ENCODE data around the gene HRH3.

HRH3 gene

DNA sequence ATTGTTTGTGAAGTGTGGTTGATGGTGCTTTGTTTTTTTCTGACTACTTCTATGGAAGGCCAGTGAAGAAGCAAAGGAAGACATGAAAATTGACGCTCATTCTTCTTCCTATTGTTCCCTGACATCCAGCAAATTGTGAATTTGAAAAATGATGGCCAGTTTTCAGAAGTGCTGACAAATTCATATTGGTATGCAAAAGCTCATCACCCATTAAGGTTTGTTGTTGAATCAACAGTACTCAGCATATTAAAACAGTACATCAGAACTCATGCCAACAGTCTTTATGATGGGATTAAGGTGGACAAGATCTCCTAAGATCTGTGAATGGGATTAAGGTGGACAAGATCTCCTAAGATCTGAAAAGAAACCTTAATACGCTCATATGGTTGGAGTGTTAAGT lies 38.3 kb downstream of the HRH3 start:
- in situ Hi-C loops (cut with HindIII; ENCODE audit: low sequenced_read_pairs), result no loop called here

DNA sequence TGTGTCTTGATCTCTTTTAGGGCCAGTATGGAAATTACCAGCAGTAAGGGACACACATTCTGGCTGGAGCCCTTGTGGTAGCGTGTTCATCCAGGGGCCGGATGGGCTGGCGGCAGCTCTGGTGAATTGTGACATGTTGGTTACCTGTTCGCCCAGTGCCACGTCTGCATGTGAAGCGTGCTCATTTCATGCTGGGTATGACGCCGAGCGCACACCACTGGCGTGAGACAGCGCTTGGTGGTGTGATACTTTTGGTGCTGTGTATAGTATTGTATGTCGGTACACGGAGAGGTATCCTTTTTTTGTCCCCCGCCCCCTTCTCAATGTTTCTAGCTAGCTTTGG lies 40.9 kb downstream of the HRH3 start:
- in situ Hi-C loops (cut with HindIII; ENCODE audit: low sequenced_read_pairs), result no loop called here

DNA sequence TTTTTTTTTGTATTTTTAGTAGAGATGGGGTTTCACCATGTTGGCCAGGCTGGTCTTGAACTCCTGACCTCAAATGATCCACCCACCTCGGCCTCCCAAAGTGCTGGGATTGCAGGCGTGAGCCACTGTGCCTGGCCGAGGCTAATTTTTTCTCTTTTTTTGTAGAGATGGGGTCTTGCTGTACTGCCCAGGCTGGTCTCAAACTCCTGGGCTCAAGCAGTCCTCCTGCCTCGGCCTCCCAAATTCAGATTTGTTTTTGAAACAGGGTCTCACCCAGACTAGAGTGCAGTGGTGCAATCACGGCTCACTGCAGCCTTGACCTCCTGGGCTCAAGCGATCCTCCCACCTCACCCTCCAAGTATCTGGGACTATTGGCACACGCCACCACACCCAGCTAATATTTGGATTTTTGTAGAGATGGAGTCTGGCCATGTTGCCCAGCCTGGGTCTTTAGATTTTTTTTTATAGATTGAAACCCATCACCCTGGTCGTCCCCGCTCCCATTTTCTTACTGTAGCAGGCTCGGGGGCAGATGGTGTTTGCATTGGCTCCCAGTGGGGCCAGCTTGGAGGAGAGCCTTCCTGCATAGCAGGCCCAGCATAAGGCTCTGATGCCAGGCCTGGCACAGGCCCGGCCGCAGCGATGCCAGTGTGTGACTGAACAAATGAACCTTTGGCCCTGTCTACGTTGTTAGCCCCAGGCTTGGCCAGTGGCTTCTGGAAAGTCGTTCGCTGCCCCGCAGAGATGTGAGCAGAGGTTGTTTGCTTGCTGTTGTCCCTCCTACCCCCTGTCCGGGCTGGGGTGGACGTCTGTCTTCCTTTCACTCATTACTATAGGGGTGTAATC lies 41.5 kb downstream of the HRH3 start:
- in situ Hi-C loops (cut with HindIII; ENCODE audit: low sequenced_read_pairs), result no loop called here

DNA sequence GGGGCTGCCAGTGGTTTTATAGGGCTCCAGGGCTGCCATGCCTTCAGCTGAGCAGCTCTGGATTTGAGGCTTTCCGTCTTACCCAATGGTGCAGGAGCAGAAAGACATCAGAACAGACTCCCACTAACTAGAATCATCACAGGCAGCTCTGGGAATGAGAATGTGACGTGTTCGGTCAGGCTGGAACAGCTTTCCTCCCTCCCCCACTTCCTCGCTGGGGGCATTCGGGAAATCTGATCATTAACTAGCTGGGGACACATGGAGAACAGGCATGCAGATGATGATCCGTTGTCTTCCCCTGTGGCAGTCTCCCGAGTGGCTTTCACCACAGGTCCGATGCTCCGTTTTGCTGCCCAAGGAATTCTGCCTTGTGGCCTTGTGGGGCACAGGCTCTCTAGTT lies 42.8 kb downstream of the HRH3 start:
- in situ Hi-C loops (cut with HindIII; ENCODE audit: low sequenced_read_pairs), result no loop called here

DNA sequence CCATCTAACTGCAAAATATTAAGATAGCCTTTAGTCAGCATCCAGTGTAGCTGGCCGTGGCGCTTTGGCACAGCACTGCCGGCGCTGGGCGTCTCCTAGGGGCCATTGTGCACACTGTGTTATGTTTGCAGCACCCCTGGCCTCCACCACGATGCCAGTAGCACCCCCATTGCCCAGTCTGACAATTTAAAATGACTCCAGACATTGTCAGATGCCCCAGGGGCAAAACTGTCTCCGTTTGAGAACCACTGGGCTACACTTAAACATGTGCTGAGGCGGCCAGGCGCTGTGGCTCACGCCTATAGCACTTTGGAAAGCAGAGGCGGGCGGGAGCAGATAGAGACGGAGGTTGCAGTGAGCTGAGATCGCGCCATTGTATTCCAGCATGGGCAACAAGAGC lies 43.2 kb downstream of the HRH3 start:
- in situ Hi-C loops (cut with HindIII; ENCODE audit: low sequenced_read_pairs), result no loop called here

DNA sequence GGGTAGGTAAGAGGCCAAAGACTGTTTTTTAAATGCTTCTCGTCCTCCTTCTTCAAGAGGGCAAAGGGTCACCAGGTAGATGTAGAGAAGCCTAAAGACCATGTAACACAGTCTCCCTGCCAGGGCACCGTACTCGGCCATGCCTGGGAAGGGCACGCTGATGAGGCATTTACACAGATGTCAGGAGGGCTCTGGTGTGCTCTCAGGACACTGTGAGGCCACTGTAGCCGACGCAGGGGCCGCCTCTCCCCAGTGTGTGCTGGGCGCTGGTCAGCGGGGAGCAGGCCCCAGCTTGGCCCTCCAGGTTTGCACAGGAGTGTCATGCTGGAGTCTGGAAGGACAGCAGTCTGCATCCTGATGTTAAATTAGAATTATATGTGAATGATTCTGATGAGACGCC lies 44.4 kb downstream of the HRH3 start:
- in situ Hi-C loops (cut with HindIII; ENCODE audit: low sequenced_read_pairs), result no loop called here

DNA sequence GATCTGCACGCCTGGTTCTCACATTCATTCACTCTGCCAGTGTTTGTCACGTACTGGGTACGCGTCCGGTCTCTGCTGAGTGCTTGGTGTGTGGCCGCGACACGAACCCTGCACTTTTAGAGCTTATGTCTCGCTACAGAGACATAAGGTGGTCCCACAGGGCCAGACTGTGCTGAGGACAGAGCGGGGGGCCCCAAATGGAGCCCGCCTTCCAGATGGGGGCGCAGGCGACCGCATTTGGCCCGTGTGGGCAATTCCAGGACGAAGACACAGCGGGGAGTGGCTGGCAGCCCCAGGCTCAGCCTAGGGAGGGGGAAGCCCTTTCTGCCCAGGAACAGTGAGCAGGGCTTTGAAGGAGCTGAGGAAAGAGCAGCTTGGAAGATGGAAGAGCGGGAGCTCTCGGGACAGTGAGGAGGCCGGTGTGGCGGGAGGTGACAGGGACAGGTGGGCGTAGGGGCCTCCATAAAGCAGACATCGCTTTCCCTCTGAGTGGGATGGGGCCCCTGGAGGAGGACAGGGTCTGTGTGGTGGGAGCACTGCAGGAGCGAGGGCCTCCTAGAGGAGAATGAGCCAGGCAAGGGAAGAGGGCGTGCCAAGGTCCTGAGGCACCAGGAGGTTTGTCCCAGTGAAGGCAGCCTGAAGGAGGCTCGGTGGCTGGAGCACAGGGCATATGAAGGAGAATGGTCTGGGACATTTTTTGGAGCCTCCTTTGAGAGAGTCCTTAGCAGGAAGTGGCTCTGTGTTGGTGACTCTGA lies 45.0 kb downstream of the HRH3 start:
- in situ Hi-C loops (cut with HindIII; ENCODE audit: low sequenced_read_pairs), result no loop called here

DNA sequence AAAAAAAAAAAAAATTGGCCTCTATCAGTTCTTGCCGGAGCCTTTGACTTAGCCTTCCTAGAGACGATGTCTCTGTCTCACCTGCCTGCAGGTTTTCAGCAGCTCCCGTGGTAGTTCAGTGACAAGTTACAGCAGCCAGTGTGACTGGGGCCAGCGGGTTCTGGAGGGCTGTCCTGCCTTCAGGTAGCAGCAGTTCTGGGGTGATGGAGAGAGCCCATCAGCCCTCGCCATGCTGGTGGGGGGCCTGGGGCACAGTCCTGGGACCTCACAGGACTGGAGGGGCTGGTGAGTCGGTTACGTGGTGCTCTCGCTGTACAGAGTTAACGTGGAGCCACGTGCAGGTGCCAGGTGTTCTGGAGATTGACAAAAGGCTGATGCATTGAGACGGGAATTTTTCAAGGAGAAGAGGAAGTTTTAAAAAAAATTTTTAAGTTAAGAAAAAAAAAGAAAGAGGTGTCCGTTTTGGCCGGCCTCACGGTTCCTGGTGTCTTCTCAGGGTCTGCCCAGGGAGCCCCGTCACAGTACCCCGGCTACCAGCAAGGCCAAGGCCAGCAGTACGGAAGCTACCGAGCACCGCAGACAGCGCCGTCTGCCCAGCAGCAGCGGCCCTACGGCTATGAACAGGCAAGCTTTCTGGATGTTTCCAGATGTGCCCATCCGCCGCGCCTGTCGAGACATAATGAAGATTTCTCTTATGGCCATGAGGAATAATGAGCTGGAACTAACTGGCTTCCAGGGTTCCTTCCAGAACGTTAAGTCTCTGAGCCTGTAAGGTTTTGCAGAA lies 45.9 kb downstream of the HRH3 start:
- in situ Hi-C loops (cut with HindIII; ENCODE audit: low sequenced_read_pairs), result no loop called here

DNA sequence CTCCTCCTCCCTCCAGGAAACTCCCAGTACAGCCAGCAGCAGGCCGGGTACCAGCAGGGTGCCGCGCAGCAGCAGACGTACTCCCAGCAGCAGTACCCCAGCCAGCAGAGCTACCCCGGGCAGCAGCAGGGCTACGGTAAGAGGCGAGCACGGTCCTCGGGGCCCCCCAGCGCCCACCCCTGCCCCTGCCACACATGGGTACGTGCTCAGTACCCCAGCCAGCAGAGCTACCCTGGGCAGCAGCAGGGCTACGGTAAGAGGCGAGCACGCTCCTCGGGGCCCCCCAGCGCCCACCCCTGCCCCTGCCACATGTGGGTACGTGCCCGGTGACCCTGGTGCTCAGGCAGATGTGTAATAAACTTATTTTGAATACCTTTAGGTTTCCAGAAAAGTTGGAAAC lies 47.4 kb downstream of the HRH3 start:
- in situ Hi-C loops (cut with HindIII; ENCODE audit: low sequenced_read_pairs), result no loop called here

DNA sequence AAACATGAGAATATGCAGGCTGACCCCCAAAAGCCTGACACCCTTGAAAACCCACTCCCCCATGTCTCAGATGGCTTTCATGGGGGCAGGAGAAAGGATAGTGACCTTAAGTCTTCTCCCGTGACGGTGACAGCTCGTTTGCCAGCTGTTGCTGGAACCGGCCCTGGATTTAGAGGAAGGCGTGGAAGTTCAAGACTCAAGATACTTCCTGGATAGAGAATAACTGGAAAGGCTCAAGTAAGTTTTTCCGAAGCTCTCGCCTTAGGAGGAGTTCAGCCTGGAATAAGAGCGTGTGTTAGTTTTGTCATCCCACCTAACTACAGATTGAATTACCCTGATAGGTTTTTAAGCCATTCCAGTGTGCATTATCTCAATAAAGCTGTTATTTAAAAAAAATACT lies 48.8 kb downstream of the HRH3 start:
- in situ Hi-C loops (cut with HindIII; ENCODE audit: low sequenced_read_pairs), result no loop called here

DNA sequence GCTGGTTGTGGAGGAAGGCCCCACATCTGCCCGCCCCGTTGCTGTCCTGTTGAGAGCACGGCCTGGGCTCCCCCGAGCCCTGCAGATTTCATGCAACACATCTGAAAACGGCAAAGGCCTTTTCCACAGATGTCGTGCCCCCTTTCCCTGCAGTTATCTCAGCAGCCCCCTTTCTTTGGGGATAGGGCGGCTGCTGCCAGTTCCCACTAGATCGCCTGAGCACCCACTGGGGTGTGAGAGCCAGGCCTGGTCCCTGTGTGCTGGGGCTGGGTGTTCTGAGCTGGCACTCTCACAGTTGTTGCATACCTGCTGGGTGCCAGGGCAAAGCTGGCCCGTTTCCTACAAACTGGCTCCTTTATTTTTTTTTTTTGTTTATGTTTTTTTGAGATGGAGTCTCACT lies 49.5 kb downstream of the HRH3 start:
- in situ Hi-C loops (cut with HindIII; ENCODE audit: low sequenced_read_pairs), result no loop called here

DNA sequence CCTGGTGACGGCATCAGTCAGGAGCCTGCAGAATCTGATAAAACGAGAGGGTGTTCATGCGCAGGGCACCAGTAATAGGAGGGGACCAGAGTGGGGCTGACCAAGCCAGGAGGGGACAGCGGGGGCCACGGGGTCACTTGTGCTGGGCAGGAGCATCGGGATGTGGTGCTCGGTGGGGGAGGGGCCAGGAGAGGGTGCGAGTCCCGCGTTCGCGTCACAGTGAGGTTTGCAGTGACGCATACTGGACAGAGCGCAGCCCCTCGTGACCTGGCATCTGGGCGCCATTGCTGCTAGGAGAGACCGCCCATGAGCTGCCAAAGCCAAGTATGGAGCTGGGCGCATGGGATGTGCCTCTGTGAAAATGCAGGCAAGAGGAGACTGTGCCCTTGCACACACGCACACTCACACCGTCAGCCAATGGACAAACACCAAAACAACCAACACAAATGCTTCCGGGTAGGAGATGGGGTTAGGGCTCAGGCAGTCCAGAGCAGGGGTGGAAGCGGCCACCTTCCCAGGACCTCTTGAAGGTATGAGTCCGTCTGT lies 51.1 kb downstream of the HRH3 start:
- in situ Hi-C loops (cut with HindIII; ENCODE audit: low sequenced_read_pairs), result no loop called here

DNA sequence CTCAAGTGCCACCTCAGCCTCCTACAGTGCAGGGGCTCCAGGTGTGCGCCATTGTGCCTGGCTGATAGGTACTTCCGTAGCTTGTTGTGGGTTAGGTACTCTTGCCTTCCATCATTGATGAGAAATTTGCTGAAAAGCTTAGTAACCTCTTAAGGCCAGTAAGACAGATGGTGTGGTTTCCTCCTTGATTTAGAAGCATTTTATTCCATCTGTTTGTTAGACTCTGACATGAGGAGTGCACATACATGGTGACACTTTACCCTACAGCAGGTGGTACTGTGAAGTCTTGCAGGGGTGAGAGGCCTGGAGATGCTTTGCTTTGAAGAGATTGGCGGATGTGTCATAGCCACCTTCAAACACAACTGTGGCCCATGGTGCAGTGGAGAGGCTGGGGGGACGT lies 52.0 kb downstream of the HRH3 start:
- in situ Hi-C loops (cut with HindIII; ENCODE audit: low sequenced_read_pairs), result no loop called here

DNA sequence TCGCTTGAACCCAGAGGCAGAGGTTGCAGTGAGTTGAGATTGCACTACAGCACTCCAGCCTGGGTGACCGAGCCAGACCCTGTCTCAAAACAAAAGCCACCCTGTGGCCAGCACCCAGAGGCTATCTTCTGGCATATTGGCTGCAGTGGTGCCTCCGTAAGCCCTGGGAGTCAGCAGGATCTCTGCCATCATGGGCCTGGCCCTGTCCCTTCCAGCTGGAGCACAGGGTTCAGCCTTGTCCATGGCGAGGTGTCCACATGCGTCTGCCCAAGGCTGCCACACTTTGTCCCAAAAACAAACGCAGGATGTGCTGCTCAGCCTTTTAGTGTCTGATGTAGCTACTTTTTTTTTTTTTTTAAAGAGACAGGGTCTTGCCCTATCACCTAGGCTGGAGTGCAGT lies 52.6 kb downstream of the HRH3 start:
- in situ Hi-C loops (cut with HindIII; ENCODE audit: low sequenced_read_pairs), result no loop called here

DNA sequence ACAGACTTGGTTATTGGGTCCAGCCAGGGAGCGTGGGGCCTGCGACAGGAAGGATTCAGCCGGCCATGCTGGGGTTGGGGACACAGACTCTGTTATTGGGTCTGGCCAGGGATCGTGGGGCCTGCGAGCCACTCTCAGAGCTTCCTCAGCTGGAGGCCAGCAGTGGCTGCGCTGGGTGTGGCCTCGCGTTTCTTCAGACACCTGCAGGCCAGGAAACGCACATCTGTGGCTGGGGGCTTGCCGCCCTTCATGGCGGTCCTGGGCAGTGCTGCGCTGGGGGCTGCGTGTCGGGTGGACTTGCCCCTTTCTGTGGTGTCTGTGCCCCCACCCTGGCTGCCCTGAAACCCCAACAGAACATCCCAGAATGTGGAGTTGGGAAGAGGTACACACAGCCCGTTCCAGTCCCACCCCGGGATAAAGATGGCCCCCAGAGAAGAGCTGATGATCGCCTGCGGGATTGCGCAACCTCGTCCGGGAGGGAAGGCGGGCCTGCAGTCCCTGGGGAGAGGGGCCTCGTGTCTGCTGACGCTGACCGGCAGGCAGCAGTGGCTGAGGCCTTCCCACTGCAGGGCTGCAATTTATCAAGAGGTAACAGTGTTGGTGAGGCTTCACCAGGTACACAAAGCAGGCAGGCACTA lies 54.2 kb downstream of the HRH3 start:
- in situ Hi-C loops (cut with HindIII; ENCODE audit: low sequenced_read_pairs), result no loop called here

Data from endothelial cell of hepatic sinusoid (primary cell).